ENCODE results near the gene ITPR1.

GRCh38 chr3:4771243-4771642 lies 278.1 kb downstream of the ITPR1 start:
- TF ChIP-seq POLR2AphosphoS5 (IDR thresholded peaks at IDR 0.05; ENCODE audit: borderline replicate concordance, low read depth, low read length) (no peak), EZH2 (IDR thresholded peaks at IDR 0.05) (no peak), FOXP2 (optimal IDR thresholded peaks at IDR 0.05; ENCODE audit: control extremely low read depth, extremely low read length, insufficient read depth) (no peak)

Data from SK-N-MC (cell line).